PC-3 (cell line): ENCODE measurements around the gene TRIM44.

ENCODE experiments used
- EZH2 ChIP-seq: fragments of 300-600 bp; sonication (generic); IDR thresholded peaks from one replicate; pipeline ENCODE4 v1.6.1; 2017; ENCODE audit warnings: antibody characterized with exemption, mild to moderate bottlenecking, low read length; ENCODE audit not compliant: unreplicated experiment
- EZH2phosphoT487 ChIP-seq: fragments of 300-600 bp; sonication (generic); IDR thresholded peaks from 2 replicates; pipeline ENCODE4 v1.6.1; 2018; ENCODE audit warnings: mild to moderate bottlenecking, antibody characterized with exemption, low read length, borderline replicate concordance
- TF ChIP-seq, protein P1 (sequence below): fragments of 300-600 bp; sonication (generic); conservative IDR thresholded peaks from 2 replicates; pipeline ENCODE4 v1.5.1; 2017; ENCODE audit warnings: antibody characterized with exemption, low read depth, mild to moderate bottlenecking, low read length

DNA sequence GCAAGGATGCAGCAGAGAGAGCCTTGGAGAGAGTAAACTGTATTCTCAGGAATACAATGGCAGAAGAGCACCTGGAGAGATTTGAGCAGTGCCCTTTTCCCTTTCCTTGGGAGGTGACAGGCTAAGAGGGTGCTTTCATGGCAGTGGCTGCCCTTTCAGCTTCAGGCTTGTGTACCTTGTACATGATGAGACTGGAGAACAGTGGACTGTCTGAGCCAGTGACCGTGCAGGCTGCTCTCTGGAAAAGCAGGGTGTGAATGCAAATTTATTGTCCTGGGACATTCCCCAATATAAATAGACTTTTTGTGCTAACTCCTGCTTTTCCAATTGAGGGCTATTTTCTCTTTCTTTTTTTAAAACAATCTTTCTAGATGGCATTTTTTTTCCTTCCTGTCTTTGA lies 99.3 kb downstream of the TRIM44 start:
- TF ChIP-seq, protein P1, sequence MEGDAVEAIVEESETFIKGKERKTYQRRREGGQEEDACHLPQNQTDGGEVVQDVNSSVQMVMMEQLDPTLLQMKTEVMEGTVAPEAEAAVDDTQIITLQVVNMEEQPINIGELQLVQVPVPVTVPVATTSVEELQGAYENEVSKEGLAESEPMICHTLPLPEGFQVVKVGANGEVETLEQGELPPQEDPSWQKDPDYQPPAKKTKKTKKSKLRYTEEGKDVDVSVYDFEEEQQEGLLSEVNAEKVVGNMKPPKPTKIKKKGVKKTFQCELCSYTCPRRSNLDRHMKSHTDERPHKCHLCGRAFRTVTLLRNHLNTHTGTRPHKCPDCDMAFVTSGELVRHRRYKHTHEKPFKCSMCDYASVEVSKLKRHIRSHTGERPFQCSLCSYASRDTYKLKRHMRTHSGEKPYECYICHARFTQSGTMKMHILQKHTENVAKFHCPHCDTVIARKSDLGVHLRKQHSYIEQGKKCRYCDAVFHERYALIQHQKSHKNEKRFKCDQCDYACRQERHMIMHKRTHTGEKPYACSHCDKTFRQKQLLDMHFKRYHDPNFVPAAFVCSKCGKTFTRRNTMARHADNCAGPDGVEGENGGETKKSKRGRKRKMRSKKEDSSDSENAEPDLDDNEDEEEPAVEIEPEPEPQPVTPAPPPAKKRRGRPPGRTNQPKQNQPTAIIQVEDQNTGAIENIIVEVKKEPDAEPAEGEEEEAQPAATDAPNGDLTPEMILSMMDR: no peak
- no peak for TF ChIP-seq EZH2
- no peak for TF ChIP-seq EZH2phosphoT487
